GM12891 (cell line): ENCODE data around the gene CARD14.

Experiments
- PAX5 ChIP-seq: IDR thresholded peaks from 2 replicates; pipeline ENCODE4 v1.6.1; 2011; ENCODE audit warnings: low read length, moderate library complexity, mild to moderate bottlenecking; ENCODE audit not compliant: insufficient read depth, severe bottlenecking
- POLR2A ChIP-seq: IDR thresholded peaks from 2 replicates; pipeline ENCODE4 v1.6.1; 2011; ENCODE audit warnings: low read depth, low read length, control low read depth
- POLR2AphosphoS5 ChIP-seq: IDR thresholded peaks from 2 replicates; pipeline ENCODE4 v1.6.1; 2011; ENCODE audit warnings: low read depth, low read length, control low read depth
- POU2F2 ChIP-seq: IDR thresholded peaks from 2 replicates; pipeline ENCODE4 v1.6.1; 2011; ENCODE audit warnings: low read depth, mild to moderate bottlenecking, control low read depth, low read length, moderate library complexity
- SPI1 ChIP-seq: IDR thresholded peaks from 2 replicates; pipeline ENCODE4 v1.6.1; 2011; ENCODE audit warnings: low read depth, low read length, control low read depth
- TAF1 ChIP-seq: IDR thresholded peaks from 2 replicates; pipeline ENCODE4 v1.6.1; 2011; ENCODE audit warnings: low read depth, low read length, control low read depth

DNA sequence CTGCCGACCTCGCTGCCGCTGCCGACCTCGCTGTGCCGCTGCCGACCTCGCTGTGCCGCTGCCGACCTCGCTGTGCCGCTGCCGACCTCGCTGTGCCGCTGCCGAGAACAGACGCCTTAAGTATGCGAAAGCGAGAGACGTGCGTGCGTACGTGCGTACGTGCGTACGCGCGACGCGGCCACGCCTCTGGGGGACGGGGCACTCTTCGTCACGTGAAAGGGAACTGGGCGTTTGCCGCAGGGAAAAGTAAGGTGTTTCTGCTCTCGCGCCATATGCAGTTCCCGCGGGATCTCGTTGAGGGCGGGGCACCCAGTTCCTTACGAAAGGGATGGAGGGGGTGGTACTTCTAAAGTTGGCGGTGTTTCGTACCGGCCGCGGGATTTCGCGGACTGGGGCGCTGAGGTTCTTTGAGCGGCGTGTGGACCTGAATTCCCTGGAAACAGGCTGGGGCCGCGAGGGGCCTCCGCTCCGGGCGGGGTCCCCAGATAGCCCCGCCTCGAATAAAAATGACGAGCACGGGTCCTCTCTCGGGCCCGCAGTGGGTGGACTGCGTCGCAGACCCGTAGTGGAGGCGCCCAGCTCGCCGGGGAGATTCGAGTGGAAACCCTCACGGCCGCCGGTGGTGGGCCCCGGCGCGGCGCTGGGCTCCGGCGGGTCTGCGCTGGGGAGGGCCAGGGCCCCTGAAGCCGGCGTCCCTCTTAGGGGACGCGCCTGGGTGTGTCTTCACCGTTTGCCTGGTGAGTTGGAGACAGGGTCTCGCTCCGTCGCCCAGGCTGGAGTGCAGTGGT, 22.6 kb upstream of the CARD14 start, which contains the start of gene EIF4A3:
- TF ChIP-seq POLR2A (peak; percentile 75), POLR2AphosphoS5 (peak; percentile 91), POU2F2 (0 out of 2 replicates have a peak, but pooled peaks have one; percentile 44), TAF1 (peak; percentile 75), SPI1 (peak; percentile 65), PAX5 (no peak)
